ENCODE measurements around the gene PHOX2A.

Gene PHOX2A

DNA sequence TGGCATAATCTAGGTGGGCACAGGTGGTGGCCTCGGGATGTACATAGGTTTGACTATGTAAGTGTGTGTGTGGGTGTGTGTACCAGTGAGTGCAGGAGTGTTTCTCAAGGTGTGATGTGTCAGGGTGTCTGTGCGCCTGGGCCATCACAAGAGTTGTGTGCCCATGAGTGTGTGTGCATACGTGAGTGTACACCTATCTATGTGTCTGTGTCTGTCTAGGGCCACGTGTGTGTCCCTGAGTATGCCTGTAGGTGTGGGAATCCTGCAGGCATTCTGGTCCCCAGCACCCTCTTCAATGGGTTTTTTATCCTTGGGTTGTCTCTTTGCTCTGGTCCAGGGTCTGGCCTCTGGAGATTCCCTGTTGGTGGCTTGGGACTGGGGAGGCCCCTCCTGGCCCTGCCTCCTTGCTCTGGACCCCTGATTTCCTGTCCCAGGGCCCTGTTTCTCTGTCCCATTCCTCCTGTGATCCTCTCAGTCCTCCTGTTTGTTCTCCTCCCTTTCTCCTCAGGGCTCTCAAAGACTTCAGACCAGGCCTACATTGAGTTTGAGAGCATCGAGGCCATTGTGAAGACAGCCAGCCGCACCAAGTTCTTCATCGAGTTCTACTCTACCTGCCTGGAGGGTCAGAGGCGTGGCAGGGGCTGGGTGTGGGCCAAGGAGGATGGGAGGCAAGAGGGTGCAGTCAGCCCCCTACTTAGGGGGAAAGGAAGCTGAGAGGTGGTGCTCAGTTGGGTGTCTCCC is 10.0 kb downstream of the PHOX2A start:
- DNase-seq (ENCODE audit: low spot score) = no peak

DNA sequence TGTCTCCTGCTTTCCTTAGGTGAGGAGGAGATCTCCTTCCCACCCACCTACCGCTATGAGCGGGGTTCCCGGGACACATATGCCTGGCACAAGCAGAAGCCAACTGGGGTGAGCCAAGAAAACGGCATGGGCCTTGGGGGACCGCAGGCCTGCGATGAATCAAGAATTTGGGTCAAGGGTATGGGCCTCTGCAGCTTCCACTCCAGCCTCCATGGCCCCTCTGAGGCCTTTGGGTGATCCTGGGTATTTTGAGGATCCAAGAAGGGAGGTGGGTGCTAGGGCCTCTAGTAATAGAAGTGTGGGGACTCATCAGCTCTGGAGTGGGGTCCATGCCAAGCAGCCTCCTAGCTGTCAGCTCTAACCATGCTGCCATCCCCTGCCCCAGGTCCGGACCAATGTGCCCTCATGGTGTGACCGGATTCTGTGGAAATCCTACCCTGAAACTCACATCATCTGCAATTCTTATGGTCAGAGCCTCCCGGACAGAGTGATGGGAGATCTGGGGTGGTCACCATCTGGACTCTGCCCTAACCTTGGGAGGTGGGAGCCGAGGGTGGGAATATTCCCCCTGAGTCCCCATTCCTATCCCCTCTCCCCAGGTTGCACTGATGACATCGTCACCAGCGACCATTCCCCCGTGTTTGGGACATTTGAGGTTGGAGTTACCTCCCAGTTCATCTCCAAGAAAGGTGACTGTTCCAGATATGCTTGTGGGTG is 10.8 kb downstream of the PHOX2A start:
- DNase-seq (ENCODE audit: low spot score) = no peak

- no peak for DNase-seq (ENCODE audit: low spot score)
These were observed 11.5 kb downstream of the PHOX2A start for GRCh38 chr11:72232260-72233055.

DNA sequence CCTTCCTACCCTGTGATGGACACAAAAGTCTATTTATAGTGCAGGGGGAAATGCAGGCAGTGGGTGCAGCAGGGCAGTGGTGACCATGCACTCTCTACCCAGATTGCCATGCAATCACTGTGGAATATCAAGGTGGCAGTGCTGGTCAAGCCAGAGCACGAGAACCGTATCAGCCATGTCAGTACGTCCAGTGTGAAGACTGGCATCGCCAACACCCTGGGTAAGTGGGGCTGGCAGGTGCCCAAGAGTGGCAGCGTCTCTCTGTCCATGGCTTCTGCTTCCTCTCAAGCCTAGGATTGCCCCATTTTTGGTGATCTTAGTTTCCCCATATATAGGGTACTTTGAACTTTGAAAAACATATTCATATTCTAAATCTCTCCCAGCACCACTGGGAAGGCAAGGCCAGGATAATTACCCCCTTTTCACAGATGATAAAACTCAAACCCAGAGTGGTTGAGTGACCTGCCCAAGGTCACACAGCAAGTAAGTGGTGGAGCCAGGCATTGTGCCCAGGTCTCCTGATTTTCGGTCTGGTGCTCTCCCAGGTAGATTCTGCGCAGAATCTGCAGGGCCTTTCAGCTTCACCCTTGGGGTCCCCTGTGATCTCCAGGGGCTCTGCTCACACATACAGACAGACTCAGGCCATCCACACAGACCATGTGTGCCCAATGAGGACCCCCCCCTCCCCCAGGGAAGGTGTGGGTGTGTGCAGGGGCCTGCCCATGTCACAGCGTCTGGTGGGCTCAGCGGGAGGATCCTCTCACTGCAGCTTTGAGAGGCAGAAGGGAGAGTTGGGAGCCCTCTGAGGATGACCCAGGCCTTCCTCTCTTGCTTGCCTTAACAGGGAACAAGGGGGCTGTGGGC is 12.3 kb downstream of the PHOX2A start:
- no peak for DNase-seq (ENCODE audit: low spot score)

GRCh38 chr11:72230764-72231365 is 13.1 kb downstream of the PHOX2A start:
- DNase-seq (ENCODE audit: low spot score) = no peak

GRCh38 chr11:72229925-72230763 is 13.8 kb downstream of the PHOX2A start:
- DNase-seq (ENCODE audit: low spot score) = no peak

DNA sequence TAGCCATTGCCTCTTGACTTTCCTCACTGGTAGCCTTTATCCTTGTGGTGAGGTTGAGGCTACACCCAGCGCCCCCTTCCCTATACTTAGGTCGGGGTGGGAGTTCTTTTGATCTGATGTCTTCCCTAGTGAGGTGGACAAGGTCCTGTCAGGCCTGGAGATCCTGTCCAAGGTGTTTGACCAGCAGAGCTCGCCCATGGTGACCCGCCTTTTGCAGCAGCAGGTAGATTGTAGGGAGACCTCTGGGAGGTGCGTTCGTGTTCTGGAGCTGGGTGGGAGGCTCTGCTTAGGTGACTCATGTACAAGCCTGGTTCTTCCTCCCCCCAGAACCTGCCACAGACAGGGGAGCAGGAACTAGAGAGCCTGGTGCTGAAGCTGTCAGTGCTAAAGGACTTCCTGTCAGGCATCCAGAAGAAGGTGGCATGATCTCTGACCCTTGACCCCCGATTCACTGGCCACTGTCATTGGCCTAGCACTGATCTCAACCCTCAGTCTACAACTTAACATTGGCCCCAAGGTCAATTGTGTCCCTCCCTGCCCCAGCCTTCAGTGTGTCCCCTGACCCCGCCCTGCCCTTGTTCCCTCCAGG is 14.5 kb downstream of the PHOX2A start:
- no peak for DNase-seq (ENCODE audit: low spot score)

GRCh38 chr11:72228844-72229231 is 15.1 kb downstream of the PHOX2A start:
- no peak for DNase-seq (ENCODE audit: low spot score)

DNA sequence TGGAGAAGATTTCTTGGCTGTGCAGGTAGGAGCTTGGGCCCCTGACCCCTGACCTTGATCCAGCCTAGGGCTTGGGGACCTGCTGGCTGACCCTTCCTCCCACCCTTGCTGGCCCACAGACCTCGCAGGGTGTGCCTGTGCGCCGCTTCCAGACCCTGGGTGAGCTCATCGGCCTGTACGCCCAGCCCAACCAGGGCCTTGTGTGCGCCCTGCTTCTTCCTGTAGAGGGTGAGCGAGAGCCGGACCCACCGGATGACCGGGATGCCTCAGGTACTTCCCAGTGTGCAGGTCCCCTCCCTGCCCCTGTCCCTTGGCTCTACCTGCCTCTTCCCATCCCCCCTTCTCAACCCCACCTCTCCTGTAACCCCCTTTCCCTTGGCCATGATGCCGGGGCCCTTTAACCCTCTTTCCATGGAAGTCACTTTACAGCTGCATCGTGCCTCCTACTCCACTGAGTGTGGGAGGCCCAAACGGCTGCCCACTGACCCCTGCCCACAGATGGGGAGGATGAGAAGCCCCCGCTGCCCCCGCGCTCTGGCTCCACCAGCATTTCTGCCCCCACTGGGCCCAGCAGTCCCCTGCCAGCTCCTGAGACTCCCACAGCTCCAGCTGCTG is 15.6 kb downstream of the PHOX2A start:
- no peak for DNase-seq (ENCODE audit: low spot score)

GRCh38 chr11:72227316-72228228 is 16.4 kb downstream of the PHOX2A start:
- DNase-seq (ENCODE audit: low spot score) = no peak

- DNase-seq (ENCODE audit: low spot score) = no peak
These were observed 17.3 kb downstream of the PHOX2A start for GRCh38 chr11:72226701-72227100.

- no peak for DNase-seq (ENCODE audit: low spot score)
These were observed 18.5 kb downstream of the PHOX2A start for GRCh38 chr11:72225411-72225951.

DNA sequence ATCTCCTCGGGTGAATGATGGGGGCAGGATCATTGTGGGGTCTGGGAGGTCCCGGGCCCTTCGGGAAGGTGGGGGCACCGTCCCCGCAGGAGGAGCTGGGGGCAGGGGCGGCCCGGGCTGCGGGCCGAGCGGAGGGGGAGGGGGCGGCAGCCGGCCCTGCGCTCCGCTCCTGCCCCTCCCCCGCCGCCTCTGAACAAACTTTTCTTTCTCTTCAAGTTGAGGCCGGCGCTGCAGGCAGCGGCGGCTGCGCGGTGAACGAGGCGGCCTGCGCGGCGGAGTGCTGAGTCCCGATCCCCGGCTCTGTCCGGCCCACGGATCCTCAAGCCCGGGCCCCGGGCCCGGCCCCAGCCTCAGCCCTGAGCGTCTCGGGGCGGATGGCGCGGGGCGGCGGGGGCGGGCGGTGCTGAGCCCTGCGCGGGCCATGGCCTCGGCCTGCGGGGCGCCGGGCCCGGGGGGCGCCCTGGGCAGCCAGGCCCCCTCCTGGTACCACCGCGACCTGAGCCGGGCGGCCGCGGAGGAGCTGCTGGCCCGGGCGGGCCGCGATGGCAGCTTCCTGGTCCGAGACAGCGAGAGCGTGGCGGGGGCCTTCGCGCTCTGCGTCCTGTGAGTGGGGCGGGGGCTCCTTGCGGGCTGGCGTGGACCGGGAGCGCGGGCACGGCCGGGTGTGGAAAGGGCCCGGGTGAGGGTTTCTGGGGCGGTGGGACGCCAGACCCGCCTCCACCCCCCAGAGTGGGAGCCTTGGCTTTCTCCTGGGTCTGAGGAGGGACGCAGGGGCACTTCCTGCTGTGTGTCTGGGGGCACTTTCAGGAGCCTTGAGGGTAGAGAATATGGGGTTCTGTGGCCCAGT is 19.2 kb downstream of the PHOX2A start, which contains the start of gene INPPL1:
INPPL1 (plus strand) TSS at position 204 of the 847 bp plus-strand sequence; CDS start at position 422, 218 bp downstream.
- no peak for DNase-seq (ENCODE audit: low spot score)

DNA sequence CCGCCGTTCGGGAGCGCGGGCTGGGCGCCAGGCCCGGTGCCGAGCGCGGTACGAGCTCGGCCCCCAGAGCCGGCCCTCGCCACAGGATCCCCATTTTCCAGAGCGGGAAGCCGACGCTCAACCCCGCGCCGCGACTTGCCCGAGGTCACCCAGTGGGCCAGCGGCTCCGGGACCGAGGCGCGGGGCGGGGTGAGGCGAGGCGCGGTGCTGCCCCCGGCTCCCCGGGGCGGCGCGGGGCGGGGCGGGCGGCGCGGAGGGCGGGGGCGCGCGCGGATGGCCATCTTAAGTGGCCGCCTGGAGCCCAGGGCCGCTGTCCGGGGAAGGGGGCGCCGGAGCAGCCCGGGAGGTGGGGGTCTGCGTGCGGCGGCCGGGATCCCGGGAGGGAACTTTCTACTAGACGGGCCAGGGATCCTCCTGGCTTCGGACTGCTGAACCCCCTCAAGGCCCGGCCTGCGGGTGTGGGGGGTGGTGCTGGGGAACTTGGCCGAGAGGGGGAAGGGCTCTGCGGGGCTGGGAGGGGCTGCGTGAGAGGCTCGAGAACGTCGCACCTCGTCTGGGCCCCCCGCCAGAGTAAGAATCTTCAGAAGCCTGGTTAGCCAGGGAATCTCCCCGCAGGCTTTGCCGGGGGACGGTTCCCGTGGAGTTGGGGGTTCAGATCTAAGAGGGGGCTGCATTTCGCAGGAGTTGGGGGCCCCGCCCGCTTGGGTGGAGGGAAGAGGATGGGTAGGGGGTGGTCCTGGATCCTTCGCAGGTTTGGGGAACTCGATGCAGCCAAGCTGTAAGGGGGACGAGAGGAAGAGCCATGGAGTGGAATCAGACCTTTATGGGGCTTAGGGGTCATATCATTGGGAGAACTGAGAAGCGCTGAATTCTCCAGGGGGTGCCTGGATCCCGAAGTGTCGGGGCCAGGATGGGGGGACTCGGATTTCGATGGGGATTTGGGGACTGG is 20.1 kb downstream of the PHOX2A start:
- DNase-seq (ENCODE audit: low spot score) = peak; percentile 50

- peak; percentile 86 for DNase-seq (ENCODE audit: low spot score)
These were observed 20.9 kb downstream of the PHOX2A start for GRCh38 chr11:72222907-72223614.
